Endometrium (tissue), 2 donors: ENCODE results near the gene NHLH1.

Source experiments
- FAIRE-seq: peaks from 2 replicates; lab custom pipeline; 2012; peaks lifted over from hg19 to GRCh38; lab: Jason Lieb, UNC
- donor health status: control.
- donor health status: control.

Gene NHLH1

DNA sequence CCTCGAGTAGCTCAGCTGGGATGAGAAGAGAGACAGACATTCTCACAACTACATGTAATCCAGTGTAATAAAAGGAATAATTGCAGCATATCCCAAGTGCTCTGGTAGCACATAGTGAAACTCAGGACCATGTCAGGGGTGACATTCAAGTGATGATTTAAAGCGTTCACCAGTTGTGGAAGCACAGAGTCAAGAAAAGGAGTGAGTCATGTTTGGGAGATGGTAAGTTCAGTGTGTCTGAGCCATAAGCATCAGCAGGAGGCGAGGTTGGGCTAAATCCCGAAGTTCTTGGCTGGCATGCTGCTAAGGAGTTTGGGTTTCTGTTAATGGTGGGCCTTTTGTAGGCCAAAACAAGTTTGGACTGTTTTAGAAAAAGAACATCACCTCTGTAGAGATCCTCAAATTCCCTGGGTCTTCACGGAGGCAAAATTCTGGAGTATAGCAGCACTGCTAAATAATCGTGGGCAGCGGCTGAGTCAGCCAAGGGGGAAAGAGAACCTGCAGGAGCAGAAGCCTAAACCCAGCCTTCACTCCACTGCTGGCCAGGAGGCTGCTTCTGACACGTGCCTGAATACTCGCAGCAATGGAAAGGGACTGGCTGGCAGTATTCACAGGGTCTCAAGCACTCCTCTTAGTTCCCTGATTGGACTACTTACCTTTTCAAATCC lies 7.2 kb upstream of the NHLH1 start:
- no peak for FAIRE-seq

DNA sequence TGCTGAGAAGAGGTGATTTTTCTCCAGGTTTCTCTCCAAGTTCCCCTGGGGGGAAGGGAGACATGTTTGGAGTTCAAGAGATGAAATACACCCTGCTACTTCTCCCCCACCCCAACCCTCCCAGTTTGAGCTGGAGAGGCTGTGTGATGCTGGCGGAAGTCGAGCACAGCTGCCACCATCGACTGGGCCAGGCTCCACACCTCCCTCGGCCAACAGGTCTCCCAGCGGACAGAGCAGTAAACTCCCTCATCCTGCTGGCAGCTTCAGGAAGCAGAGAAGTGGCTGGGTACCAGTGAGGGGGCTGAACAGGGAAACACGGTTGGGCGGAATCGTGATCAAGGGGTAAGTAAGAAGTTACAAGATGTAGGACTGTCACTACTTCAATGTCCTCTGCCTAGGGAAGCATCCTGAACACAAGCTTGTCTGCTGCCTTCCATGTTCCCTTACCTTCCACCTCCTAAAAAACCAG lies 6.6 kb upstream of the NHLH1 start:
- FAIRE-seq: no peak

DNA sequence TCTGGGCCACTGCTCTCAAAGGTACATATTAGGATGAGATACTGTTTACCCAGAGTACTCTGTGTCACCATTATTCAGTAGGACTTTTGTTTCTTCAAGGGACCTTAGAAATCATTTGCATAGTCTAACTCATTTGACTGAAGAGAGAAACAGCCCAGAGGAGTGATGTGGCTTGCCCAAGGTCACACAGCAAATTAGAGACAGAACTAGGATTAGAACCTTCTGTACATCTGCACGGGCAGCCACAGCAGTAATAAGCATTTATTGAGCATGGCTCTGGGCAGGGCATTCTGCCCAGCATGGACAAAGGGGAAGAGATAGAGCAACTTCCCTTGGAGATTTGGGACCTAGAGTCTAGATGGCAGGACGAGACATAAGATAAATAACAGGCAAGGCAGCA lies 5.7 kb upstream of the NHLH1 start:
- no peak for FAIRE-seq

DNA sequence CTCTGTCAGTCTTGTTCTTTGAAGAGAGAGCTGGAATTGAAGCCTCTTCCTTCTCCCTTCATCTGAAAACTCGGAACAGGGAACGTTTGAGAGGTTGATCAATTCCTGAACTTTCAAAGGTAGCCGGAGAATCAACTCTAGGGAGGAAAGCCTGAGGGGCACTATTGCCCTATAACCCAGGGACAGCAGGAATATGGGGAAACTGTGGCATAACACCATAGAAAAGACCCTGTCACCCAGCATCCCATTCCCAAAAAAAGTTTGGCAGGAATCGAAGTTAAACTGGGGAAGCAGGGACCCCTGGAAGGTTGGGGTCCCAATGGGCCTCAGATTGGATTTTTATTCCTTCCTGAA lies 5.1 kb upstream of the NHLH1 start:
- FAIRE-seq: no peak

- FAIRE-seq: no peak
These were observed 4.5 kb upstream of the NHLH1 start for GRCh38 chr1:160362168-160362957.

GRCh38 chr1:160363010-160363409 lies 3.9 kb upstream of the NHLH1 start:
- no peak for FAIRE-seq

- no peak for FAIRE-seq
These were observed 2.7 kb upstream of the NHLH1 start for GRCh38 chr1:160363951-160364735.

GRCh38 chr1:160365325-160365724 lies 1.5 kb upstream of the NHLH1 start:
- FAIRE-seq: no peak

GRCh38 chr1:160367516-160367900 lies 637 bp downstream of the NHLH1 start:
- no peak for FAIRE-seq

DNA sequence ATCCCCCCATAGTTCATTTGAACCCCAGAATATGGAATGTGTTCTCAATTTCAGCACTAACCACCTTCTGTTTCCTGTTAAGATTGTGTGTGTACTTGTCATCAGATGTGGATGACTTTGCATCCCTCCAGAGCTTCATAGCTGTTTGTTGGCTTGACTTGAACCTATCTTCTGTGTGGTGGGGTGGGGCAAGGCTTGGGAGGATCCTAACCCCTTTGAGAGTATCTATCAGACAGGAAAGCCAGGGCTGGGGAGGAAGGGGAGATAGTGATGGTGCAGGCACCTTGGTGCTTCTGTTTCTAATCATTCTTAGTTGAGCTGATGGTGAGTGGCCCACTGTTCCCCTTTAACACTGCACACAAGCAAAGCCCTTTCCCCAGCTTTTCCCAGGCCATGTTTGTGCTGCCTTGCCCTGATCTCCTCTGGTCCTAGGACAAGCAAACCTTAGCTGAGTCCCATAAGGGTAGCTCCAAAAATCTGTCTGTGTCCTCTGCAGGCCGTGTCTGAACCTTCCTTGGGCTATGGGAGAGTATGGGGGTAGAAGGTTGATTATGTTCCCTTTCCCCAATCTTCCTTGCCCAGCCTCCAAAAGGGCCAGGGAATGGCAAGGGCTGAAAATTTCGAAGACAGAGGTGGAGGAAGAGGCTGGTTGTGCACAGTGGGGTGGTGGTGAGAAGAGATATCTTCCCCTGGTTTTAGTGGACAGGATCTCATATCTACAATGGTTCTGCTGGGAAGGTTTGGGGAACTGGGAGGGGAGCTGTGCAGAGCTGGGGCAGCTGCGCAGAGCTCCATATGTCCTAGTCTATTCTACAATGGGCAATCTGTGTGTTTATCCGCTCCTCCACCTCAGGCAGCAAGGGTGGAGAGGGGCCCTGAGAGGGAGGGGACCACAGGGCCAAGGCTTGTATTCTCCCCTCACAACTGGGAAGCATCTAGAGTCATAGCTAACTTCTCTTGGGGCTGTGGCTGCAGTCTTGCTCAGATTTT lies 1.4 kb downstream of the NHLH1 start:
- FAIRE-seq: no peak

- FAIRE-seq: no peak
These were observed 2.2 kb downstream of the NHLH1 start for GRCh38 chr1:160369087-160369486.

- no peak for FAIRE-seq
These were observed 3.9 kb downstream of the NHLH1 start for GRCh38 chr1:160370561-160371345.

DNA sequence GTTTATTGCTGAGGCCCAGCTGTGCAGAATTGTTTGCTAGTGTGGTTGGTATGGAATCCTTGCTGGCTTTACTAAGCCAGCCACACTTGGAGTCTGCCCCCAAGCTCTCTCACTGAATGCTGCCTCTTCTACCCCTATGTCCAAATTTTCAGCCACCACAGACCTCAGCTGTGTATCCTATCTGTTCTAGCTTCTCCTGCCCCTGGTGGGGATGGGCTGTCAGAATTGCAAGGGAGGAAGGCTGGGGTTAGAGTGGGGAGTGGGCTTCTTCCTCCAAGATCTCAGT lies 4.4 kb downstream of the NHLH1 start:
- FAIRE-seq: no peak

DNA sequence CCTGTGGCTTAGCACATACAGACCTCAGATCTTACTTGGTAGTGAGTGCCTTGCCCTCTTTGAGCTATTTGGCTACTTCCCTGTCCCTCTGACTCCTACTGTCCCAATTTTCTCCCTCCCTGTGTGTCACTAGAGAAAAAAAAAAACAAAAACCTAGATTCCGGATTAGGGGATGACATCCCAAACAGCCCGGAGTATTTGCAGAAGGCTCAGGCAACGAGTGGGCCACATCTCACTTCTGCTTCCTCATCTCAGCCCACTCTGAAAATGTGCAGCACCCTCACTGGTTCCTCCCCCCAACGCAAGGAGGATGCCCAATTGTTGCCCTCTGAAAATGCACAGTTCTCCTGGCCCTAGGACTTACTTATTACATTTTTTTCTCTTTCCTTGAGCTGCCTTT lies 4.9 kb downstream of the NHLH1 start:
- FAIRE-seq: no peak

GRCh38 chr1:160373696-160374095 lies 6.8 kb downstream of the NHLH1 start:
- FAIRE-seq: no peak

DNA sequence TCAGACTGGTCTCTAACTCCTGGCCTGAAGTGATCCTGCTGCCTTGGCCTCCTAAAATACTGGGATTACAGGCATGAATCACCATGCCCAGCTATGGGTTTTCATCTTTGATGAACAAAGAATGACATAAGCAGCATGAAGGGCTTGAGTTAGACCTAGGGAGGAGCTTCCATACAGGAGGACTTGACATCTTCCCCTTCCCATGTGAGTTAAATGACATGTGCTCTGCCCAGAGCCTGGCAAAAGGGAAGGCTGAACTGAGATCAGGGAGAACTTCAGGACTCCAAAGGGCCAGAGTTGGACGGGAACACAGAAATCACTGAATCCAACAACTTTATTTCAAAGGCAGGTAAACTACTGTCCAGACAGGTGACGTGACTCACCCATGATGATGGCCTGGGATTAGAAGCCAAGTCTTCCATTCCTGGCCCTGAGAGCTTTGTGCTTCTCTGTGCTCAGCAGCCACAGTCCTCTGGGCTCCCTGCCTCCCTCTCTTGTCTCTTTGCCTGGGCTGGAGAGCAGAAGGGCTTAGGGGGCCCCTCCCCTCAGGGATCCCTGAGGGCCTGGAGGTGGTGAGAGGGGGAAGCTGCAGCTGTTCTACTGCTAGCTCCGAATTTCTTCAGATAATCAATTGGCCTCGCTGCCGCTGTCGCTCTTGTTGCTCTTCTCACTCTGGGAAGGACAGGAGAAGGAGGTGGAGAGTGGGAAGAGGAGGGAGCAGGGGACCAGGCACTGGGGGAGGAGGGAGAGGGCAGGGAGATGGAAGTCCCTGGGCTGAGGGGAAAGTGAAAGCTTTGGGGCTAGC lies 7.6 kb downstream of the NHLH1 start:
- FAIRE-seq: no peak

- FAIRE-seq: no peak
These were observed 9.1 kb downstream of the NHLH1 start for GRCh38 chr1:160375788-160376524.

GRCh38 chr1:160376525-160377131 lies 9.8 kb downstream of the NHLH1 start:
- FAIRE-seq: peak; percentile 33

- FAIRE-seq: no peak
These were observed 10.8 kb downstream of the NHLH1 start for GRCh38 chr1:160377585-160378206.
